Tibial nerve (tissue), 4 donors: ENCODE measurements around the gene CFAP61. TPM values are rescaled to one million over a fixed set of nuclear protein-coding genes. Genes with fewer than 3 reads are reported as not detected.

Experiments used
- DNase-seq, 2 donors: peaks; one replicate each; pipeline ENCODE4 v3.0.0-alpha.2; 2019; ENCODE audit warnings: low spot score in 2 of 2
- H3K27ac ChIP-seq, 4 donors: fragments of 200-600 bp; sonication (generic) in 3 of 4; one replicate each; pipeline ENCODE4 v1.5.1; 2017 to 2019; ENCODE audit warnings: mild to moderate bottlenecking in 1 of 4
- H3K27me3 ChIP-seq, 2 donors: fragments of 200-600 bp; sonication (generic) in 1 of 2; one replicate each; pipeline versions ENCODE4 v1.5.1 to v1.6.0; 2017 to 2019
- H3K36me3 ChIP-seq, 3 donors: fragments of 200-600 bp; sonication (generic); one replicate each; pipeline ENCODE4 v1.5.1; 2018 to 2019
- H3K4me1 ChIP-seq, 4 donors: fragments of 200-600 bp; sonication (generic) in 3 of 4; one replicate each; pipeline ENCODE4 v1.5.1; 2017 to 2019
- H3K4me3 ChIP-seq, 4 donors: fragments of 200-600 bp; sonication (generic) in 3 of 4; one replicate each; pipeline ENCODE4 v1.5.1; 2017 to 2019; ENCODE audit warnings: mild to moderate bottlenecking in 1 of 4, moderate library complexity in 1 of 4
- H3K9me3 ChIP-seq, 4 donors: fragments of 200-600 bp; sonication (generic) in 3 of 4; one replicate each; pipeline ENCODE4 v1.5.1; 2017 to 2019
- EP300 ChIP-seq, 2 donors: sonication (generic); formaldehyde crosslinking; IDR thresholded peaks; one replicate each; pipeline ENCODE4 v1.6.1; 2017; ENCODE audit warnings: antibody characterized with exemption in 2 of 2, mild to moderate bottlenecking in 1 of 2
- POLR2A ChIP-seq, 2 donors: fragments of 450-650 bp; IDR thresholded peaks; one replicate each; pipeline ENCODE4 v1.6.1; 2017; ENCODE audit warnings: antibody characterized with exemption in 2 of 2, mild to moderate bottlenecking in 2 of 2, moderate library complexity in 2 of 2
- WGBS, 2 donors: methylation state at CpG; one replicate each; pipeline ENCODE4 v1.1.5; 2018; 5-methylcytosine and 5-hydroxymethylcytosine counted together
- total RNA-seq, 4 donors: library from RNA; depleted of rRNA; stranded (reverse); fragments of >200 nt; gene quantifications; one replicate each; pipeline ENCODE4 v1.1.0, GENCODE V29; 2016
- TF ChIP-seq, protein P1 (sequence below), 5 experiments: fragments of 200-600 bp in 3 of 5; fragments of 450-650 bp in 2 of 5; sonication (generic) in 3 of 5; IDR thresholded peaks; one replicate each; pipeline ENCODE4 v1.5.1; 2016 to 2019; ENCODE audit warnings: antibody characterized with exemption in 5 of 5, mild to moderate bottlenecking in 3 of 5, moderate library complexity in 2 of 5

Gene CFAP61
- total RNA-seq, 4 donors from 2014 or later = 0.21 to 1.5 (median 0.60) TPM; not detected in 1

DNA sequence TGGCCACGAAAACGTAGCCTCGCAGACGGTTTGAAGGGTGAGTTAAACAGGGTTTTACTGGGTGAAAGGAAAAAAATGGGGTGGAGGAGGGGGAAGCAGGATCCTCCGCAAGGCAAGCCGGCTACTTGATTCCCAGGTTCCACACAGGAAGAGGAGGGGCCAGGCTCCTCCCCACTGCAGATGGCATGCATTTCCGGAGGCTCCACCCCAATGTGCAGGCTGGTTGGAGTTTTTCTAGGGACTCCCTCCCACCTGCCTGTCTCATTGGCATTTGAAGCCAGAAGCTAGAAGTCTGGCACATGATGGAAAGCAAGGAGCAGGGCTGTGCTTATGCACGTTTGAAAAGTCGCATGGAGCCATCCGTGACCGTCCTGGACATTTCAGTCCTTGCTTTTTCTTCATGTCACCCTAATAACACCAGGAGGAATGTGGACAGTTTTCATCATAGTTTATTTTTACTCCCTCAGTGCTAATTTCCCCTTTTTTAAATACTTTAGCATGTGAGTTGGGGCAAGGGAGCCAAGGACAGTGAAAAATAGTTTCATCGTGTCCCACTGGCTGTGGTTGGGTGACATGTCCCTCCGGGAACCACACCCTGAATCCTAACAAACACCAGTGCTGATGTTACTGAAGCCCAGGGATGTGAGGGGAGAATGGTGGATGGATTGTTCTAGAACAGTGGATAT lies 215.5 kb downstream of the CFAP61 start:
- Histone ChIP-seq H3K9me3 (no peaks in the 10 kb centered on the region), H3K4me1 (no peaks in the 10 kb centered on the region), H3K4me3 (no peak overlapping the region), H3K27me3 (no peaks in the 10 kb centered on the region), H3K27ac (no peak overlapping the region), H3K36me3 (no peaks in the 10 kb centered on the region)
- TF ChIP-seq EP300 (IDR thresholded peaks at IDR 0.05) (peak in 1 of 2 donors; percentile 14), POLR2A (IDR thresholded peaks at IDR 0.05) (no peak)
- no peak for DNase-seq
- 65 to 72% methylated on average over 13 of the region's 13 CpGs for WGBS, 2 donors

DNA sequence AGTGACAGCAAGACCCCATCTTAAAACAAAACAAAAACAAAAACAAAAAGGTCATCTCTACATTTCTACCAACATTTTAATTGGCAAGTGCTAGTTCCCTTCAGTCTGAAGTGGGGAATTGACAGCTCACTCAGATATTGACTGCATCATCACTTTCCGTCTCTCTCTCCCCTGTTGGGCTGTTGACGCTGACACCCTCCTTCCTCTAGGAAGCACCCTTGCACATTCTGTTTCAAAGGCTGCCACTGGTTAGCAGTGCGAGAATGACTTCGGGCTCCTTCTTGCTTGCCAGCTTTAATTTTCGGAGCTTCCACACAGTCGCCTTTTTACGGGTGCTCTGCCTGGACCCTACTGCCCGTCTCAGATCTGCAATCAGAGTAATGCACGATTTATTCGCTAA lies 218.9 kb downstream of the CFAP61 start:
- 78 to 83% methylated on average over 10 of the region's 10 CpGs for WGBS, 2 donors
- no peak for DNase-seq
- no peaks in the 10 kb centered on the region for H3K27me3 ChIP-seq
- H3K27ac ChIP-seq = no peak overlapping the region
- no peak overlapping the region for H3K4me3 ChIP-seq
- H3K4me1 ChIP-seq = no peaks in the 10 kb centered on the region
- no peaks in the 10 kb centered on the region for H3K9me3 ChIP-seq
- H3K36me3 ChIP-seq = no peaks in the 10 kb centered on the region
- TF ChIP-seq, protein P1, sequence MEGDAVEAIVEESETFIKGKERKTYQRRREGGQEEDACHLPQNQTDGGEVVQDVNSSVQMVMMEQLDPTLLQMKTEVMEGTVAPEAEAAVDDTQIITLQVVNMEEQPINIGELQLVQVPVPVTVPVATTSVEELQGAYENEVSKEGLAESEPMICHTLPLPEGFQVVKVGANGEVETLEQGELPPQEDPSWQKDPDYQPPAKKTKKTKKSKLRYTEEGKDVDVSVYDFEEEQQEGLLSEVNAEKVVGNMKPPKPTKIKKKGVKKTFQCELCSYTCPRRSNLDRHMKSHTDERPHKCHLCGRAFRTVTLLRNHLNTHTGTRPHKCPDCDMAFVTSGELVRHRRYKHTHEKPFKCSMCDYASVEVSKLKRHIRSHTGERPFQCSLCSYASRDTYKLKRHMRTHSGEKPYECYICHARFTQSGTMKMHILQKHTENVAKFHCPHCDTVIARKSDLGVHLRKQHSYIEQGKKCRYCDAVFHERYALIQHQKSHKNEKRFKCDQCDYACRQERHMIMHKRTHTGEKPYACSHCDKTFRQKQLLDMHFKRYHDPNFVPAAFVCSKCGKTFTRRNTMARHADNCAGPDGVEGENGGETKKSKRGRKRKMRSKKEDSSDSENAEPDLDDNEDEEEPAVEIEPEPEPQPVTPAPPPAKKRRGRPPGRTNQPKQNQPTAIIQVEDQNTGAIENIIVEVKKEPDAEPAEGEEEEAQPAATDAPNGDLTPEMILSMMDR (IDR thresholded peaks at IDR 0.05) = no peak
- no peak for TF ChIP-seq EP300 (IDR thresholded peaks at IDR 0.05)
- no peak for TF ChIP-seq POLR2A (IDR thresholded peaks at IDR 0.05)

DNA sequence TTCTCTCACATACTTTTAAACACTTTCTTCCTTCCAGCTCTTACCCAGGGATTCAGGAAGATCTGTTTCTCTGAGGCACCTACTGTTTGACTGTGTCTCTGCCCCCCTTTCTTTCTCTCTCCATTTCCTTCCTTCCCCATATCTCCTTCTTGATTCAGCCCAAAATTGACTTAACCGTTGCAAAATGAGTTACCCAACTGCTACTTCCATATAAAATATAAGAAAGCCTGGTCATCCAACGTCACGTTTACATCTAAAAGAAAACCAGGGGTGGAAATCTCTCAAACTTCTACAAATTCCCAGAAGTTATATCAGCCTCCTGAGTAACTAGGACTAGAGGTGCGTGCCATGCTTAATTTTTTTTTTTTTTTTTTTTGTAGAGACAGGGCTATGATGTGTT lies 220.4 kb downstream of the CFAP61 start:
- TF ChIP-seq, protein P1 (IDR thresholded peaks at IDR 0.05) = no peak
- no peak for TF ChIP-seq EP300 (IDR thresholded peaks at IDR 0.05)
- TF ChIP-seq POLR2A (IDR thresholded peaks at IDR 0.05) = no peak
- Histone ChIP-seq H3K27ac (no peak overlapping the region), H3K9me3 (no peaks in the 10 kb centered on the region), H3K4me1 (peaks cover 0 to 8% (median 0%) of the 10 kb centered on the region in 4 donors), H3K36me3 (no peaks in the 10 kb centered on the region), H3K27me3 (no peaks in the 10 kb centered on the region), H3K4me3 (no peak overlapping the region)
- no peak for DNase-seq
- 85 to 89% methylated on average over 4 of the region's 4 CpGs for WGBS, 2 donors

DNA sequence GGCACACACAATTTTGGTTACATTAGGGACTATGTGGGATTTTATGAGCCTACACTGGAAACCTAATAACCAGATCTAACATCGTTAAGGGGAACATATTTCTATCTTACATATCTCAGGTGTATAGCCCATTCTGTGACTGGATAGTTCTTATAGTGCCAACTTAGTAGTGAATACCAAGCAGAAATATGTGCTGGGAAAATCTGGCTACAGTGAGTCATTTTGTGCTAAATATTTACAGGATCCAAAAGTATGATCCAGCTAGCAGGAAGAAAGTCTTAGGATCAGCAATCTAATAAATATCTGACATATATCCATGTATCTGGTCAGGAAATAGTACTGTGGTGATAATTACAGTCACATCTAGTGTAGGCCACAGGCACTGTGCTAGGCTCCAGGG lies 221.0 kb downstream of the CFAP61 start:
- H3K4me1 ChIP-seq = peaks cover 0 to 10% (median 0%) of the 10 kb centered on the region in 4 donors
- no peak for DNase-seq
- H3K4me3 ChIP-seq = no peak overlapping the region
- WGBS, 2 donors = 41 to 96% methylated on average over 1 of the region's 1 CpG
- TF ChIP-seq EP300 (IDR thresholded peaks at IDR 0.05) = no peak
- TF ChIP-seq, protein P1 (IDR thresholded peaks at IDR 0.05) = no peak
- no peak for TF ChIP-seq POLR2A (IDR thresholded peaks at IDR 0.05)
- H3K9me3 ChIP-seq = no peaks in the 10 kb centered on the region
- H3K27me3 ChIP-seq = no peaks in the 10 kb centered on the region
- H3K27ac ChIP-seq = no peak overlapping the region
- no peaks in the 10 kb centered on the region for H3K36me3 ChIP-seq

DNA sequence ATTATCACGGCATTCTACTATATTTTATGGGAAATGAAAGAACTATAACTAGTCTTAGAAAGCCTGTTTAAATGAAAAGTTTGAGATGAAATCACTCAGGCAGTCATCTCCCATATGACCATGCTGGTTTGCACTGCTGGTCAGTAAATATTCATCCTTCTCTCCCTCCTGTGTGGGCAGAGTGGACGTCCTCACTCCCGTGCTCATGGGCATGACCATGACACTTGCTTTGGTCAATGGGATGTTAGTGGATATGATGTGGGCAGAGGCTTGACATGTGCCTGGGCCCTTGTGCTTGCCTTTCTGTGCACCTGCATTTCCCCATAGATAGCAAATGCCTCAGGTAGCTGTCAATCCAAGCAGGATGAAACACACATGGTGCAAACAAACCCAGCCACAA lies 222.5 kb downstream of the CFAP61 start:
- no peaks in the 10 kb centered on the region for H3K36me3 ChIP-seq

More for the DNA sequence above, 222.5 kb downstream of the CFAP61 start:
- DNase-seq = no peak
- Histone ChIP-seq H3K27ac (no peak overlapping the region), H3K9me3 (no peaks in the 10 kb centered on the region), H3K4me3 (no peak overlapping the region), H3K4me1 (peaks cover 0 to 10% (median 0%) of the 10 kb centered on the region in 4 donors), H3K27me3 (no peaks in the 10 kb centered on the region)
- 87 to 89% methylated on average over 3 of the region's 3 CpGs for WGBS, 2 donors
- no peak for TF ChIP-seq POLR2A (IDR thresholded peaks at IDR 0.05)
- no peak for TF ChIP-seq EP300 (IDR thresholded peaks at IDR 0.05)
- TF ChIP-seq, protein P1 (IDR thresholded peaks at IDR 0.05) = no peak
